Ectodermal cell (in vitro differentiated cells): Measurements from ENCODE around the gene HDX. TPM values are rescaled to one million over a fixed set of nuclear protein-coding genes. Genes with fewer than 3 reads are reported as not detected.
"Not testable (repeated sequence)": the region's sequence is repeated elsewhere in the genome, so short reads cannot be mapped to it uniquely, and the experiment has no call there.

Source experiments
- H3K27ac ChIP-seq: 2 replicates; pipeline ENCODE4 v1.7.0; 2013; ENCODE audit warnings: mild to moderate bottlenecking, low read depth, low read length; ENCODE audit not compliant: insufficient read depth, poor library complexity, severe bottlenecking
- H3K27me3 ChIP-seq: 2 replicates; pipeline ENCODE4 v1.7.0; 2013; ENCODE audit warnings: mild to moderate bottlenecking, low read length; ENCODE audit not compliant: insufficient read depth, control insufficient read depth, poor library complexity, severe bottlenecking
- H3K36me3 ChIP-seq: one replicate; pipeline ENCODE4 v1.7.0; 2013; ENCODE audit warnings: low read length; ENCODE audit not compliant: control insufficient read depth, insufficient read depth
- H3K4me1 ChIP-seq: one replicate; pipeline ENCODE4 v1.7.0; 2013; ENCODE audit warnings: low read length; ENCODE audit not compliant: control insufficient read depth, insufficient read depth
- H3K4me3 ChIP-seq: 2 replicates; pipeline ENCODE4 v1.7.0; 2013; ENCODE audit warnings: low read depth, low read length, control low read depth; ENCODE audit not compliant: insufficient read depth
- H3K9me3 ChIP-seq: 2 replicates; pipeline ENCODE4 v1.7.0; 2013; ENCODE audit warnings: mild to moderate bottlenecking, low read length, moderate library complexity; ENCODE audit not compliant: control insufficient read depth
- WGBS, 2 experiments: methylation state at CpG; one replicate each; pipeline ENCODE4 v1.1.7; 2013; ENCODE audit warnings: missing lambda C conversion rate in 2 of 2; 5-methylcytosine and 5-hydroxymethylcytosine counted together
- polyA plus RNA-seq, 4 experiments: library from polyadenylated mRNA; stranded (reverse); fragments of 50-300 nt; gene quantifications; one replicate each; pipeline ENCODE4 v1.2.3, GENCODE V29; 2013

Gene HDX, protein sequence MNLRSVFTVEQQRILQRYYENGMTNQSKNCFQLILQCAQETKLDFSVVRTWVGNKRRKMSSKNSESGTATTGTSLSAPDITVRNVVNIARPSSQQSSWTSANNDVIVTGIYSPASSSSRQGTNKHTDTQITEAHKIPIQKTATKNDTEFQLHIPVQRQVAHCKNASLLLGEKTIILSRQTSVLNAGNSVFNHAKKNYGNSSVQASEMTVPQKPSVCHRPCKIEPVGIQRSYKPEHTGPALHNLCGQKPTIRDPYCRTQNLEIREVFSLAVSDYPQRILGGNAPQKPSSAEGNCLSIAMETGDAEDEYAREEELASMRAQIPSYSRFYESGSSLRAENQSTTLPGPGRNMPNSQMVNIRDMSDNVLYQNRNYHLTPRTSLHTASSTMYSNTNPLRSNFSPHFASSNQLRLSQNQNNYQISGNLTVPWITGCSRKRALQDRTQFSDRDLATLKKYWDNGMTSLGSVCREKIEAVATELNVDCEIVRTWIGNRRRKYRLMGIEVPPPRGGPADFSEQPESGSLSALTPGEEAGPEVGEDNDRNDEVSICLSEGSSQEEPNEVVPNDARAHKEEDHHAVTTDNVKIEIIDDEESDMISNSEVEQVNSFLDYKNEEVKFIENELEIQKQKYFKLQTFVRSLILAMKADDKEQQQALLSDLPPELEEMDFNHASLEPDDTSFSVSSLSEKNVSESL
- 9.8 TPM for polyA plus RNA-seq (2013, experiment 1 of 4)
- 8.8 TPM for polyA plus RNA-seq (2013, experiment 2 of 4)
- polyA plus RNA-seq (2013, experiment 3 of 4), result 9.9 TPM
- polyA plus RNA-seq (2013, experiment 4 of 4), result 10.2 TPM

- no peaks in the 10 kb centered on the region for H3K36me3 ChIP-seq
- no peaks in the 10 kb centered on the region for H3K27me3 ChIP-seq
- H3K27ac ChIP-seq, result peak within 1 kb of the TSS; percentile 91
- peak within 1 kb of the TSS; percentile 58 for H3K4me3 ChIP-seq
- WGBS, 2 experiments, result 1 to 2% methylated on average over 37 to 38 of the region's 38 CpGs
- H3K9me3 ChIP-seq, result no peaks in the 10 kb centered on the region
- H3K4me1 ChIP-seq, result no peaks in the 10 kb centered on the region
Observed at GRCh38 chrX:84501798-84502628, at the start of gene HDX. HDX (minus strand) TSS chrX:84502453; CDS start chrX:84475397, 27,056 bp downstream.

DNA sequence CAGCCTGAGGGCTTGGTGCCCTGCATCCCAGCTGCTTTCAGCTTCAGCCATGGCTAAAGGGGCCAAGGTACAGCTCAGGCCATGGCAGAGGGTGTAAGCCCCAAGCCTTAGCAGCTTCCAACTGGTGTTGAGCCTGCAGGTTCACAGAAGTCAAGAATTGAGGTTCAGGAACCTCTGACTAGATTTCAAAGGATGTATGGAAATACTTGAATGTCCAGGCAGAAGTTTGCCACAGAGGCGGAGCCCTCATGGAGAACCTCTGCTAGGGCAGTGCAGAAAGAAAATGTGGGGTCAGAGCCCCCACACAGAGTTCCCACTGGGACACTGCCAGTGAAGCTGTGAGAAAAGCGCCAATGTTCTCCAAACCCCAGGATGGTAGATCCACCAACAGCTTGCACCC, 39.1 kb upstream of the HDX start:
- not testable (repeated sequence) for H3K4me1 ChIP-seq, H3K9me3 ChIP-seq, H3K36me3 ChIP-seq, H3K27ac ChIP-seq, H3K27me3 ChIP-seq, H3K4me3 ChIP-seq
- WGBS, 2 experiments, result 92 to 97% methylated on average over 2 of the region's 2 CpGs

- WGBS, 2 experiments, result 94 to 98% methylated on average over 4 to 6 of the region's 7 CpGs
- not testable (repeated sequence) for H3K27ac ChIP-seq, H3K36me3 ChIP-seq, H3K27me3 ChIP-seq, H3K4me1 ChIP-seq, H3K4me3 ChIP-seq, H3K9me3 ChIP-seq
Observed at GRCh38 chrX:84537627-84538026, 35.4 kb upstream of the HDX start.

DNA sequence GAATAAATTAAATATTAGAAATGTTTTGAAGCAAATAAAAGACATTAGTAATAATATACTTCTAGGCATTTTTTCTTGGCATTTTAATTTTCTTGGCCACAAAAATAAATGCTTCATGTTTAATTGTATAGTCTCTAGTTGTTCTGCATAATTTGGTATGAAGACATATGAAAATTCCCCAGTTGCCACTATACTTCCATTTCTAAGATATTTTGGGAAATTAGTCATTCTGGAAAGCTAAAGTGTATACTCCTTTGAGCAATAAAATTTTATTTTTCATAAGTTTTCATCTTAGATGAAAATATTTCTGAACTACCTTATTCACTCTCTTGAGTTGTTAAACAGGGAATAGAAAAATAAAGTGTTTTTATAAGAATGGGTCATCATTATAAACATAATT, 13.8 kb downstream of the HDX start:
- no peaks in the 10 kb centered on the region for H3K4me1 ChIP-seq
- H3K36me3 ChIP-seq, result no peaks in the 10 kb centered on the region
- H3K27me3 ChIP-seq, result no peaks in the 10 kb centered on the region
- no peak overlapping the region for H3K27ac ChIP-seq
- H3K4me3 ChIP-seq, result no peak overlapping the region
- no peaks in the 10 kb centered on the region for H3K9me3 ChIP-seq

- Histone ChIP-seq H3K9me3 (no peaks in the 10 kb centered on the region), H3K27me3 (no peaks in the 10 kb centered on the region), H3K4me1 (no peaks in the 10 kb centered on the region), H3K27ac (no peak overlapping the region), H3K36me3 (no peaks in the 10 kb centered on the region), H3K4me3 (no peak overlapping the region)
- WGBS, 2 experiments, result 95 to 100% methylated on average over 2 to 3 of the region's 3 CpGs
Observed at GRCh38 chrX:84487365-84488353, 14.6 kb downstream of the HDX start.

GRCh38 chrX:84479086-84479485, 23.2 kb downstream of the HDX start:
- Histone ChIP-seq H3K27me3 (no peaks in the 10 kb centered on the region), H3K4me1 (no peaks in the 10 kb centered on the region), H3K4me3 (no peak overlapping the region), H3K36me3 (no peaks in the 10 kb centered on the region), H3K9me3 (no peaks in the 10 kb centered on the region), H3K27ac (no peak overlapping the region)
- 100% methylated on average over 1 of the region's 2 CpGs for WGBS, 2 experiments

- no peak overlapping the region for H3K4me3 ChIP-seq
- H3K36me3 ChIP-seq, result no peaks in the 10 kb centered on the region
- no peaks in the 10 kb centered on the region for H3K9me3 ChIP-seq
- no peak overlapping the region for H3K27ac ChIP-seq
- no peaks in the 10 kb centered on the region for H3K27me3 ChIP-seq
- no peaks in the 10 kb centered on the region for H3K4me1 ChIP-seq
Observed at GRCh38 chrX:84477114-84477513, 25.1 kb downstream of the HDX start.

DNA sequence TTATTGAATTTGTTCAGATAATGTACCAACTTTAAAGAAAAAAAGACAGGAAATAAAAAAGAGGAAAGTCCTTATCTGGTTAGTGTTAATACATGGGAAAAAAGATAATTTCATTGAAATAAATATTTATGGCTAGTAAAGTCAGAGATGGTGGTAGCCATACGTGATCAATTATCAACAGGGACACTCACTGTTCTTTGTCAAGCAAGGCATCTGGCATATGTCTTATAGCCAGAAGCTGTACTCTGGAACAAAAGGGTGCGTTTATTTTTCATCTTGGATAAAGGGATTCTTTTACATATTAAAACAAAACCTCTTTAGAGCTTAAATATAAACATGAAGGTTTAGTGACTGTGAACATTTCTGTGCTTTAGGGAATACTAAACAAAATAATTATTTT, 26.7 kb downstream of the HDX start:
- WGBS, 2 experiments, result 100% methylated on average over 1 of the region's 2 CpGs
- H3K9me3 ChIP-seq, result no peaks in the 10 kb centered on the region
- H3K27me3 ChIP-seq, result no peaks in the 10 kb centered on the region
- no peak overlapping the region for H3K27ac ChIP-seq
- H3K4me3 ChIP-seq, result no peak overlapping the region
- no peaks in the 10 kb centered on the region for H3K4me1 ChIP-seq
- H3K36me3 ChIP-seq, result no peaks in the 10 kb centered on the region

- H3K27me3 ChIP-seq, result no peaks in the 10 kb centered on the region
- WGBS, 2 experiments, result no CpG with 5 or more reads among the region's 2 CpGs
- no peak overlapping the region for H3K27ac ChIP-seq
- H3K4me3 ChIP-seq, result no peak overlapping the region
- H3K36me3 ChIP-seq, result no peaks in the 10 kb centered on the region
- no peaks in the 10 kb centered on the region for H3K4me1 ChIP-seq
- H3K9me3 ChIP-seq, result no peaks in the 10 kb centered on the region
Observed at GRCh38 chrX:84475101-84475500, 27.2 kb downstream of the HDX start.
